ENCODE data around the gene LYZL1.
"Not testable (repeated sequence)": the region's sequence is repeated elsewhere in the genome, so short reads cannot be mapped to it uniquely, and the experiment has no call there.

- TF ChIP-seq POLR2A (IDR thresholded peaks at IDR 0.05; ENCODE audit: low read depth, low read length); POLR2AphosphoS5 (IDR thresholded peaks at IDR 0.05; ENCODE audit: low read depth, low read length); TAF1 (IDR thresholded peaks at IDR 0.05; ENCODE audit: low read depth, low read length); SPI1 (IDR thresholded peaks at IDR 0.05; ENCODE audit: low read depth, low read length); PAX5 (IDR thresholded peaks at IDR 0.05; ENCODE audit: insufficient read depth, low read length, severe bottlenecking); POU2F2 (IDR thresholded peaks at IDR 0.05; ENCODE audit: low read depth, low read length): not testable (repeated sequence)
Observed at GRCh38 chr10:29310463-29310862, 21.6 kb downstream of the LYZL1 start.

All from GM12891 (cell line).